OCI-LY1 (cell line): ENCODE results near the gene PLXNB3.

Source experiments
- EZH2 ChIP-seq: fragments of 200-600 bp; sonication (generic), shearing (Covaris generic); IDR thresholded peaks from 2 replicates; pipeline ENCODE4 v1.8.0; 2017; ENCODE audit warnings: borderline replicate concordance, mixed run types, mild to moderate bottlenecking, antibody characterized with exemption, low read length, moderate library complexity, mixed read lengths
- TF ChIP-seq, protein P1 (sequence below): fragments of 200-600 bp; sonication (generic), shearing (Covaris generic); IDR thresholded peaks from 2 replicates; pipeline ENCODE4 v1.5.1; 2017; ENCODE audit warnings: mild to moderate bottlenecking, antibody characterized with exemption, low read length, moderate library complexity, mixed read lengths

DNA sequence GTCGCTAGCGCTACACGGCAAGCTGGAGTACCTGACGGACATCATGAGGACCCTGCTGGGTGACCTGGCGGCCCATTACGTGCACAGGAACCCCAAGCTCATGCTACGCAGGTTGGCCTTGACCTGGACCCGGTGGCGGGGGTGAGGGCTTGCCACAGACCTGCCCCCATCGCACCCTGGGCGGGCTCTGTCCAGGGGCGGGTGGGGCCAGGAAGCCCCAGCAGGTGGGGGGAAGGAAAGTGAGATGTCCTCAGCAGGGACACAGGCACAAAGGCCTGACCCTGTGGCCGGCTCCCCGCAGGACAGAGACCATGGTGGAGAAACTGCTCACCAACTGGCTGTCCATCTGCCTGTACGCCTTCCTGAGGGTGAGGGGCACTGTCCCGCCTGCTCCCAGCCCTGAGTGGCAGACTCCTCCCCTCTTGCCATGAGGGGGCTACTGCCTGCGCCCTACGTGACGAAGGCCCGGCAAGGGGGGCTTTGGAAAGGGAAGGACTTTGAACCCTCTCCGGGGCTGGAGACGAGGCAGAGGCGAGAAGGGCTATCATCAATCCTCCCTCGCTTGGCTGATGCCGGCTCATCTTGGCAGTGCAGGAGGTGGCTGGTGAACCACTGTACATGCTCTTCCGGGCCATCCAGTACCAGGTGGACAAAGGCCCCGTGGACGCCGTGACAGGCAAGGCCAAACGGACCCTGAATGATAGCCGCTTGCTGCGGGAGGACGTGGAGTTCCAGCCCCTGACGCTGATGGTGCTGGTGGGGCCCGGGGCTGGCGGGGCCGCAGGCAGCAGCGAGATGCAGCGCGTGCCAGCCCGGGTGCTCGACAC lies 11.5 kb downstream of the PLXNB3 start:
- TF ChIP-seq, protein P1, sequence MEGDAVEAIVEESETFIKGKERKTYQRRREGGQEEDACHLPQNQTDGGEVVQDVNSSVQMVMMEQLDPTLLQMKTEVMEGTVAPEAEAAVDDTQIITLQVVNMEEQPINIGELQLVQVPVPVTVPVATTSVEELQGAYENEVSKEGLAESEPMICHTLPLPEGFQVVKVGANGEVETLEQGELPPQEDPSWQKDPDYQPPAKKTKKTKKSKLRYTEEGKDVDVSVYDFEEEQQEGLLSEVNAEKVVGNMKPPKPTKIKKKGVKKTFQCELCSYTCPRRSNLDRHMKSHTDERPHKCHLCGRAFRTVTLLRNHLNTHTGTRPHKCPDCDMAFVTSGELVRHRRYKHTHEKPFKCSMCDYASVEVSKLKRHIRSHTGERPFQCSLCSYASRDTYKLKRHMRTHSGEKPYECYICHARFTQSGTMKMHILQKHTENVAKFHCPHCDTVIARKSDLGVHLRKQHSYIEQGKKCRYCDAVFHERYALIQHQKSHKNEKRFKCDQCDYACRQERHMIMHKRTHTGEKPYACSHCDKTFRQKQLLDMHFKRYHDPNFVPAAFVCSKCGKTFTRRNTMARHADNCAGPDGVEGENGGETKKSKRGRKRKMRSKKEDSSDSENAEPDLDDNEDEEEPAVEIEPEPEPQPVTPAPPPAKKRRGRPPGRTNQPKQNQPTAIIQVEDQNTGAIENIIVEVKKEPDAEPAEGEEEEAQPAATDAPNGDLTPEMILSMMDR, result no peak
- TF ChIP-seq EZH2, result no peak
